ENCODE measurements around the gene GRPEL1.

GRCh38 chr4:7067452-7068278 lies at the start of gene GRPEL1:
- TF ChIP-seq EZH2 (IDR thresholded peaks at IDR 0.05; ENCODE audit: low read depth): no peak
- TF ChIP-seq CTCF (conservative IDR thresholded peaks at IDR 0.05): no peak
